Stimulated activated CD8-positive, alpha-beta memory T cell treated with anti-CD3 and anti-CD28 coated beads, Interleukin-4, amount 100 ng/mL, for 1 hour (primary cell): ENCODE data around the gene CEP97.
"Not testable (repeated sequence)": the region's sequence is repeated elsewhere in the genome, so short reads cannot be mapped to it uniquely, and the experiment has no call there.

Experiments used
- DNase-seq, 2 donors: peaks; one replicate each; pipeline ENCODE4 v3.0.0-alpha.2; 2020; ENCODE audit warnings: low read depth in 2 of 2, low spot score in 1 of 2

Gene CEP97

GRCh38 chr3:101724329-101725193 is at the start of gene CEP97:
Gene CEP97, plus strand, starts transcription at chr3:101724614. Its CDS starts 63 bp downstream, at chr3:101724677.
- peak; percentile 65 to 72 for DNase-seq

- DNase-seq, result no peak
Observed at GRCh38 chr3:101675709-101676215, 48.7 kb upstream of the CEP97 start.

GRCh38 chr3:101676216-101676764 is 48.1 kb upstream of the CEP97 start:
- peak; percentile 84 to 88 for DNase-seq

GRCh38 chr3:101676765-101677435 is 47.5 kb upstream of the CEP97 start, which contains the start of gene ZBTB11:
Gene ZBTB11, minus strand, starts transcription at chr3:101677132. Its CDS starts 218 bp downstream, at chr3:101676914.
- DNase-seq, result peak; percentile 99 to 100

GRCh38 chr3:101677436-101678286 is 46.8 kb upstream of the CEP97 start:
- DNase-seq, result no peak

- not testable (repeated sequence) for DNase-seq
Observed at GRCh38 chr3:101678837-101679236, 45.6 kb upstream of the CEP97 start.

GRCh38 chr3:101680466-101680865 is 43.9 kb upstream of the CEP97 start:
- no peak for DNase-seq

- DNase-seq, result no peak
Observed at GRCh38 chr3:101685050-101685400, 39.4 kb upstream of the CEP97 start.

GRCh38 chr3:101685870-101686307 is 38.5 kb upstream of the CEP97 start:
- no peak for DNase-seq

- no peak for DNase-seq
Observed at GRCh38 chr3:101687142-101687931, 37.1 kb upstream of the CEP97 start.

GRCh38 chr3:101689286-101689685 is 35.1 kb upstream of the CEP97 start:
- DNase-seq, result no peak

- DNase-seq, result no peak
Observed at GRCh38 chr3:101690972-101691371, 33.4 kb upstream of the CEP97 start.

- not testable (repeated sequence) for DNase-seq
Observed at GRCh38 chr3:101691685-101692671, 32.4 kb upstream of the CEP97 start.

GRCh38 chr3:101693540-101693939 is 30.9 kb upstream of the CEP97 start:
- DNase-seq, result not testable (repeated sequence)

GRCh38 chr3:101694836-101695235 is 29.6 kb upstream of the CEP97 start:
- DNase-seq, result not testable (repeated sequence)

GRCh38 chr3:101695779-101696372 is 28.5 kb upstream of the CEP97 start:
- DNase-seq, result no peak

- no peak for DNase-seq
Observed at GRCh38 chr3:101701696-101702634, 22.4 kb upstream of the CEP97 start.
